Stimulated activated CD4-positive, alpha-beta T cell treated with anti-CD3 and anti-CD28 coated beads, Interleukin-15, amount 100 ng/mL, for 48 hours (primary cell): Measurements from ENCODE around the gene ATP2B1.
"Not testable (repeated sequence)": the region's sequence is repeated elsewhere in the genome, so short reads cannot be mapped to it uniquely, and the experiment has no call there.

ENCODE experiments used
- DNase-seq, 2 donors: peaks; one replicate each; pipeline ENCODE4 v3.0.0-alpha.2; 2020; ENCODE audit warnings: low read depth in 2 of 2

Gene ATP2B1

DNA sequence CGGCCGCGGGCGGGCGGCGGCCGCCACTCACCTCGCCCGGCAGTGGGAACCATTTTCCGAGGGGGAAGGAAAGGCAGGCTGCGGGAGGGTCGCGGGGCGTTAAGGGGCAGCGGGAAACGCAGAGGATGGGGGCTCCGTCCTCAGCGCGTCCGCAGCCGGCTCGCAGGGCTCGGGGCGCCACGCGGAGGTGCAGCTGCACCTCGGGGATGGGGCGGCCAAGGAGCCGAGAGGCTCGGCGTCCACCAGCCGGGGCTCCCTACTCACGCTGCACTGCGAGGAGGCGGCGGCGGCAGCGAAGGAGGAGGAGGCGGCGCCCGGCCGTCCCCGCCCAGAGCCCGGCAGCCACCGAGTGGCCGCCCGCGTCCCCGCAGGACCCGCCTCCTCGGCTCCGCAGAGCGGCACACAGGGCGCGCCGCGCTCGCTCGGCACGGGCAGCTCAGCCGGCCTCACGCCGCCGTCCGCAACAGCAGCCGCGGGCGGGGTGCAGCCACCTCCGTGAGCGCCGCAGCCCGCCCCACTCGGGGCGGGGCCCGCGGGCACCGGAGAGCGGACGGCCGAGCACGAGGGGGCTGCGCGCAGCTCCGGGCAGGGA is at the start of gene ATP2B1:
Gene ATP2B1 (minus strand): TSS at position 274 of the 592 bp plus-strand sequence. CDS start 52,952 bp downstream, outside the sequence.
- peak; percentile 60 to 65 for DNase-seq

DNA sequence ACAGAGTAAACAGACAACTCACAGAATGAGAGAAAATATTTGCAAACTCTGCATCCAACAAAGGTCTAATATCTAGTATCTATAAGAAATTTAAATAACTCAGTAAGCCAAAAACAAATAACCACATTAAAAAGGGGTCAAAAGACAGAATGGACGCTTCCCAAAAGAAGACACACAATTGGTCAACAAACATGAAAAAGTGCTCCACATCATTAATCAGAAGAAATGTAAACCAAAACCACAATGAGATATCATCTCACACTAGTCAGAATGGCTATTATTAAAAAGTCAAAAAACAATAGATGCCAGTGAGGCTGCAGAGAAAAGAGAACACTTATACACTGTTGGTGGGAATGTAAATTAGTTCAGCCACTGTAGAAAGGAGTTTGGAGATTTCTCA is 49.3 kb upstream of the ATP2B1 start:
- not testable (repeated sequence) for DNase-seq

DNA sequence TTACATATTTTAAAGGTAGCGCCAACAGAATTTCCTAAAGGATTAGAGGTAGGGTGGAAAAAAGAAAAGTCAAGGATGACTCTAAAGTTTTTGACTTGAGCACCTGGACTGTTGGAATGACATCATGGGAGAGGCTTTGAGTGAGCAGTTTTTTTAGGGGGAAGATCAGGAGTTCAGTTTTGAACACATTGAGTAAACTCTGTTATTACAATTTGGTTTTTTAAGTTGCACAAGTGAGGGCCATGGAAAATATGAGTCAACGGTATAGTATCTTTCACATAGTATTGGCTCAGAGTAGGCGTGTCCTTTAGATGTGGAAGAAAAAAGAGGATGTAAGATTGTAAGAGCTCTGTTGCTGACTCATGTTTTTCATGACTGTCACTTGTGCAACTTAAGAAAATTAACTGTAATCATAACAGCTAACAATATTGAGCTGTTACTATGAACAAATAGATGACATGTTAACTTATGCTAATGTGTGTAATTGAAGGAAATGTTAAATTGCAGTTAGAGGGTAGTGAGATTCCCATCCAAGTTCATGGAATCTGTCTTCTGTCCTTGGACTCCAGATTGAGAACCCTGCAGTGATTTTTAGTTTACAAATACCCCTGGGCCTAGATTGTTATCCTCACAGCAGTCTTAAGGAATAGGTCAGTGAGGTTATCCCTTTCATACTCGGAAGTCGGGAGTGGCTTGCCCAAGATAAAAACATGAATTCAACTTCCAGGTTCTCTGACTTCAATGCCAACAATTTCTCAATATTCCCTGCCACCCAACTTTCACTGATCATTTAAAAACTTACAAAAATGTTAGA is 48.2 kb upstream of the ATP2B1 start:
- peak in 1 of 2 donors; percentile 3 for DNase-seq

DNA sequence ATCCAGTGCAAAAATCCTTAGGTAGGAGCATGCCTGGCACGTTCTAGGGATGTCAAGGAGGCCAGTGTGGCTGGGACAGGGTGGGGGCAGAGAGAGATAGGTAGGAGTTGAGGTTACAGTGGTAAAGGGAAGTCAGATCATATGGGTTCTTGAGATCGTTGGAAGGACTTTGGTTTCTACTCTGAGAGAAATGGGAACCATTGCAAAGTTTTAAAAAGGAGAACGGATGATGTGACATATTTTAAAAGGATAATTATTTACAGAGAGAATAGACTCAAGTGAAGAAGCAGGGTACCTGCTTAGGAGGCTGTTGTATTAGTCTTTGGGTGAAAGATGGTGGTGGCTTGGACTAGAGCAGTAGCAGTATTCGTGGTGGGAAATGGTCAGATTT is 47.6 kb upstream of the ATP2B1 start:
- DNase-seq, result no peak

DNA sequence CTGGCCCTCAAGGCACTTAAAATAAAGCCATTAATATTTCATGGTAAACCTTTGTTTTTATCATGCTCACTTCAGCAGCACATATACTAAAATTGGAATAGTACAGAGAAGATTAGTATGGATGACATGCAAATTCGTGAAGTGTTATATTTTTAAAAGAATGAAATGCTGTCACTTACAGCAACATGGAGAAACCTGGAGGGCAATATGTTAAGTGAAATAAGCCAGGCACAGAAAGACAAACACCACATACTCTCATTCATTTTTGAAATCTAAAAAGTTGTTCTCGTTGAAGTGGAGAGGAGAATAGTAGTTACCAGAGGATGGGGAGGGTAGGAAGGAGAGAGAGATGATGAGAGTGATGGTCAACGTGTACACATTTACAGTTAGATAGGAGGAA is 45.4 kb upstream of the ATP2B1 start:
- DNase-seq, result no peak

DNA sequence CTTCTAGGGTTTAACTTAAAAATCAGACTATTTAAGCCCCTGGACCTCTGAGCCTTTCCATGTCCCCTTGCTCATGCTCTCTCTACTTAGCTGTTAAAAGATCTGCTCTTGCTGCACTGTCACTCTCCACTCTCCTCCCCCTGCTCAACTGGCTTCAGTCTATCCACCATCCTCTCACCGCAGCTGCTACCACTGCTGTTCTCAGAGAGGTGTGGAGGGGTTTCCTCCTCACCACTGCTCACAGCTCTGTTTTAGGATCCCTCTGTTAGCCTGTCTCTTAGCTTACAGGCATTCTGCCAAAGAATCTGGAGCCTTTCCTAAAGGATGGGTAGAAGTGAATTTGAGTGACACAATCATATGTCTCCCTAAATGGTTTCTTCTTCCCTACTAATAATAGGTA is 43.7 kb upstream of the ATP2B1 start:
- no peak for DNase-seq

DNA sequence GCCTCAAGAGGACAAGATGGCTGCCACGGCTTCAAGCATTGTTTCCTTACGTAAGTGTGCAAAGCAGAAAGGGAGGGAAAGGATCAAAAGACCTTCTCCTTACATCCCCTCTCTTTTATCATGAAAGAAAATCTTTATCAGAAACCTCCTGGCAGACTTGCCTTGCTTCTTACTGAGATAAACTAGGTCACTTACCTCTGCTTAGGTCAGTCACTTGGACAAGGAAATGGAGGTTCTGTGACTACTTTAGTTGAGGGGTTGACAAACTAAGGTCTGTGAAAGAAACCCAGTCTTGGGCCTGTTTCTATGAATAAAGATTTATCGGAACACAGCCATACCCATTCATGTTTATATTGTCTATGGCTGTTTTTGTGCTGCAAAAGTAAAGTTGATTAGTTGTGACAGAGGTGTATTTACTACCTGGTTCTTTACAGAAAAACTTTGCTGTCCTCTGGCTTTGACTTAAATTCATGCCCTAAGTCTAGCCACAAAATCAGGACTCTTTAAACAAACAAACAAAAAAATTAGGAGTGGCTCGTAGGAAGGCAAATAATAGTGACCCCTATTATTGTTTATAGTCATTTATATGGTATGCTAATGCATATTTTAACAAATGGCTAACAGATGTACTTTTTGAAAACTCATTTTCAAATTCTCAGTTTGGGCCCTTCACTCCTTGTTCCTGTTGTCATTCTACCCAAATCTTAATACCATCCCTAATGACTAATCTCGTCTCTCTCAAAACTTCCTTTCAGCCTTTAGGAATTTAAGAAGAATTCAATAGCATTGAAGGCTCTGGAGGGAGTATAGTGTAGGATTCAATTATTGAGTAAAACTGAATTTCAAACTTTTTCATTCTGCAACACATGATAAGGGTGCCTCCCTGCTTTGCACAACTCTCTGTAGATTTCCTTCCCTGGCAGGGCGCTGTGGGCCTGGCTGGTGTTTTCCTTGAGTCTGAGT is 42.0 kb upstream of the ATP2B1 start:
- no peak for DNase-seq

DNA sequence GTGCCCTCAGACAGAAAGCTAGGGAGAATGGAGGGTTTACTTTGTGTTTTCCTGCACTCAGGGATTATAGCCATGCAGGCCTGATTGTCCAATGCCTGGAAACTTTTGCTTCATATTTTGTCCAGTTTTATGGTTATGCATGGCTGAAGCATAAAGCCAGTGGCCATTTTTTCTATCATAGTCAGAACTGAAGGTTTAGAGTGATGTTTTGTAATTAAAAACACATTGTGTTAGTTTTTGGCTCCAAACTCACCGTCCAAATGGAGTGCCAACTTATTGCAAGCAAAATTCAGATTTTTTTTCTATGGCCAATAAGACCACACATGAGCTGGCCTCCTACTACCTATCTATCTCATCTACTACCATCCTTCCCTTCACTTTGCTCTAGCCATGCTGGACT is 40.2 kb upstream of the ATP2B1 start:
- DNase-seq, result no peak

DNA sequence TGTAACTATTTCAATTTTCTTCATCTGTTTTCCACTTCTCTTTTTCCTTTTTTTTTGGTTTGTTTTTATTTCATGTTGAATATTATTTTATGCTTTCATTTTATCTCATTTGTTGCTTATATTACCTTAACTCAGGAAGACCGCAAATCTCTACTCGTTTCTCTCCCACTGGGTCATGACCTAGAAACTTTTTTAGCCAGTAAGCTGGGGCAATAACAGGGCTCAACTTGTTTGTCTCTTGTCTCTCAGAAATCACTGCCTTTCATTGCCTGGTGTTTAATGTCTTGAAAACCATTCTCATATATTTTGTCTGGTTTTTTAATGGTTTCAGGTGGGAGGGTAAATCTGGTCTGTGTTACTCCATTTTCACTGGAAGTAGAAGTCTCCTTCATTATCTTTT is 36.6 kb upstream of the ATP2B1 start:
- no peak for DNase-seq

DNA sequence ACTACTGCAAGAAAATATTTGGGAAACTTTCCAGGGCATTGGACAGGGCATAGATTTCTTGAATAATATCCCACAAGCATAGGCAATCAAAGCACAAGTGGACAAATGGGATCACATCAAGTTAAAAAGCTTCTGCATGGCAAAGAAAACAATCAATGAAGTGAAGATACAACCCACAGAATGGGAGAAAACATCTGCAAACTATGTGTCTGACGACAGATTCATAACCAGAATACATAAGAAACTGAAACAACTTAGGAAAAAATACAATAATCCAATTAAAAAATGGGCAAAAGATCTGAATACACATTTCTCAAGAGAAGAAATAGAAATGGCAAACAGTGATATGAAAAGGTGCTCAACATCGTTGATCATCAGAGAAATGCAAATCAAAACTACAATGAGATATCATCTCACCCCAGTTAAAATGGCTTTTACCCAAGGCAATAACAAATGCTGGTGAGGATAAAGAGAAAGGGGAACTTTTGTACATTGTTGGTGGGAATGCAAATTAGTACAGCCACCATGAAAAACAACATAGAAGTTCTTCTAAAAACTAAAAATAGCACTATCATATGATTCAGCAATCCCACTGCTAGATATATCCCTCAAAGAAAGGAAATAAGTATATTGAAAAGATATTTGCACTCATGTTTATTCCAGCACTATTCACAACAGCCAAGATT is 33.8 kb upstream of the ATP2B1 start:
- no peak for DNase-seq

DNA sequence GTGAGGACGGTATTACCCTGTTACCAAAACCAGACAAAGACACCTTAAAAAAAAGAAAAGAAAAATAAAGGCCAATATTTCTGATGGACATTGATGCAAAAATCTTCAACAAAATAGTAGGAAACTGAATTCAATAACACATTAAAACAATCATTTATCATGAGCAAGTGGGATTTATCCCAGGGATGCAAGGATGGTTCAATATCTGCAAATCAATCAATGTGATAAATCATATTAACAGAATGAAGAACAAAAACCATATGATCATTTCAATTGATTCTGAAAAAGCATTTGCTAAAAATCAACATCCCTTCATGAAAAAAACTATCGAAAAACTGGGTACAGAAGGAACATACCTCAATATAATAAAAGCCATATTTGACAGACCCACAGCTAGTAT is 32.3 kb upstream of the ATP2B1 start:
- no peak for DNase-seq

DNA sequence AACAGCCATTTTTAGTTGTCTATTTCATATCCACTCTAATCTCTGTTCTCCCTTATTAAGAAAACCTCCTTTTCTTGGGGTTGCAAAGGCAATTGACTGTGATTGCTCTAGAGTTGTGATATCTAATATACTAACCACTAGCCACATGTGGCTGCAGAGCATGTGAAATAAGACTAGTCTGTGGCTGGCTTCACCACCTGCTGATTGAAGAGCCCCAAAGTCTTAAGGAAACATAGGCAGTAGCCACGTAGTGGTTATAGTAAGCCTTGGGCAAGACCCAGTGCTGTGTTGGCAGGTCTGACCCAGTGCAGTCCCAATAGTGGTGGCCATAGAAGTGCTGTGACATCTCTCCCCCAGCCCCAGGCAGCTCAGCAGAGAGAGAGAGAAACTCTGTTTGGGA is 28.4 kb upstream of the ATP2B1 start:
- DNase-seq, result no peak

DNA sequence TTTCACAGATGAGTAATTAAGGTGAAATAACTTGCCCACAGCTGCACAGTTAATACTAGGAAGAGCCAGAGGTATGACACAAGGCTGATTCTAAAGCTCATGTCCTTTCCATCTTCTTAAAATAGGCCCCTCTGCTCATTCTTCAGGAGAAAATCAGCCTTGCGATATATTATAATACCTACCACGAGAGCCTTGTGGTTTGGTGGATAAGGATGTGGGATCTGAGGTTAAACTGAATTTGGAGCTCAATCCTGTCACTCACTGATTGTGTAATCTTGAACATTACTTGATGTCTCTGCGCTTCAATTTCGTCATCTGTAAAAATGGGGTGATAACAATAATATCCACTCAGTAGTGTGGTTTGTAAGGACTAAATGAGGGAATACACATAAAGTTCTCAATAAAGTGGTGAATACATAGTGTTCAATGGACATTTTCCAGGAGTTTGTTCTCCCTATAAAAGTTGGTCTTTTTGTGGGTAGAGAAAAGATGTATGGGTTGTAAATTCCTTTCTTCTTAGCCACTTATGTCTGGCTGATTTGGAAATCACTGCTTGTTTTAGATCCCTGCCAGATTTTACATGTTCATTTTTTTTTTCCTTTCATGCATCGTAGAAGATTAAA is 25.1 kb upstream of the ATP2B1 start:
- DNase-seq, result no peak

DNA sequence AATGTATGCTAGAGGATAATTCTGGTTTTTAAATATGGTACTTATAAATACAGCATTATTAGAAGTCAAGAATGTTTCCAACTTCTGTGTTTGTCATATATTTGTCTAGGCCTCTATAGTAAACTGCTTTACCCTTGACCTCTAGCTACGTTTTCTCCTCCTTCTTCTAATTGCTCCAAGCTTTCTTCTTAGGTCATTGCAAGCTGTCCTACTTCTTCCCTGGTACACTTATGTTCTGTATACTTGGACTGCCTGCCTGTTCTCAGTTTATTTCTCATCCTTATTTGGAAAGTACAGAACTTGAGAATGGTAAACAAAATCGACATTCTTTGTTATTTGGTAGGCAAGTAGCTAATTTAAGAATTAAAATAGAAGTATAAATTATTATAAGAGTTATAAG is 23.9 kb upstream of the ATP2B1 start:
- no peak for DNase-seq

DNA sequence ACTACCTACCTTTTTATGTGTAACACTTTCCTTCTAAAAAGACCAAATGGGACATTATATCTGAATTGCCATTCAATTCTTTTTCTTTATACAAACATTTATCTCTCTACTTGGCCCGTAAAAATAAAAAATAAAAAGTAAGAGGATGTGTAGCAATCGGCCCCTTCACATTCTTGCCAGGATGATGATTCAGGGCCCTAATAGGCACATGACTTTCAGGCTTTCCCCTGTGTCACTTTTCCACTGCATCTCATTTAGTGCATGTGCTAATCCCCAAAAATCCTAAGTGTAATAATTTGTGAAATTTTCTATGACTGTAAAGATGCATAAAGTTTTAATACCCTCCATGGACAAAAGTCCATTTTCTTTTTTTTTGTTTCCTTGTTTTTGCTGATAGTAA is 23.0 kb upstream of the ATP2B1 start:
- DNase-seq, result no peak

DNA sequence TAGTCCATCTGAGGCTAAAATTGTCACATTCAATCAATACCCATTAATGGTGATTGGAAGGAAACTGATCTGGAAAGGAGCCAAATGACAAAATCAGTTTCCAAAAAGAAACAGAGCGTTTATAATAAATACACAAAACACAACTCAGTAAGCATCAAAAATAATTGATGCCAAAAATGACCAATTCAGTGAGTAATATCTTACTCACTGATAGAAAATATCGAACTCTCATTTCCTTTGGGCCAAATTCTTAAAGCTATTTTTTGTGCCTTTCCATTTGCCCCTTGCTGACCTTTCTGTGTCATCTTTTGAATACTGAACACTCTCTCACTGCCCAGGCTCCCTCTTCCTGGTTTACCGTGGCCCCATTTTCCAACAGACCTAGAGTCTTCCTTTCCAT is 22.5 kb upstream of the ATP2B1 start:
- DNase-seq, result no peak

DNA sequence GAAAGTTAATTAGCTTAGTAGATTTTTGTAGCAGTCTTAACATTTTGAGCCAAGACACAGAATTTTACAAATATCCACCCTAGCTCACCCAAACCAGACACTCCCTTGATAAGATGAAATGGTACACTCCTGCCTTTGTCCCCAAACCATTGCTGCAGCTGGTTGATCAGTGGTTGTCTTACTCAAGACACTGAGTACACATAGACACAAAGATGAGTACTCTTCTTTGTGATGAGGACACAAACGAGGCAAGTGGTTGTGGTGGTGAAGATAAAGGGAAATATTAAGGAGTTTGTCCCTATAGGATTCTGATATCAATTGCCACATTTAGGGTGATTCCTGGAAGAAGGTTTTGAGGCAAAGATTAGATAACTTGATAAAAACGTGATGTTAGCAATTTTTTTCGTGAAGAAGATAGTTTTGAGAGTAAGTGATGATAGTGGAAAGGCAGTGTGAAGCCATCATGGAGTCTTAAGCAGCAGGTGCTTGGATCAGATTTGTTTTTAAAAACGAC is 21.4 kb upstream of the ATP2B1 start:
- DNase-seq, result no peak

DNA sequence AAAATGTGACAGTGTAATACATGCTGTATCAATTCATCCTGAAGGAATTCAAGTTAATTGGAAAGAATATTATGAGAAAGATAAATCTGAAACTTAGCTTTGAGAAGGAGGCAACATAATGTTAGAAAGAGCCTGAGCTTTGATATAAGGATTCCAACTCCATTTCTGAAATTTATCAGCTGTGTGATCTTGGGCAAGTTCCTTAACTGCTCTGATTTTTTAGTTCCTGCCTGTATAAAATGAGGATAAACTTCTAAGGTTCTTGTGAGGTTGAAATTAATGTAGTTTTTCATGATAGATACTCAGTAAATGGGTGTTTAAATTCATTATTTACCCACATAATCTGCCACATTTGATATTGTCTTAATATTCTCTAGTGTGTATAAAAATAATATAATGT is 14.6 kb upstream of the ATP2B1 start:
- DNase-seq, result no peak

DNA sequence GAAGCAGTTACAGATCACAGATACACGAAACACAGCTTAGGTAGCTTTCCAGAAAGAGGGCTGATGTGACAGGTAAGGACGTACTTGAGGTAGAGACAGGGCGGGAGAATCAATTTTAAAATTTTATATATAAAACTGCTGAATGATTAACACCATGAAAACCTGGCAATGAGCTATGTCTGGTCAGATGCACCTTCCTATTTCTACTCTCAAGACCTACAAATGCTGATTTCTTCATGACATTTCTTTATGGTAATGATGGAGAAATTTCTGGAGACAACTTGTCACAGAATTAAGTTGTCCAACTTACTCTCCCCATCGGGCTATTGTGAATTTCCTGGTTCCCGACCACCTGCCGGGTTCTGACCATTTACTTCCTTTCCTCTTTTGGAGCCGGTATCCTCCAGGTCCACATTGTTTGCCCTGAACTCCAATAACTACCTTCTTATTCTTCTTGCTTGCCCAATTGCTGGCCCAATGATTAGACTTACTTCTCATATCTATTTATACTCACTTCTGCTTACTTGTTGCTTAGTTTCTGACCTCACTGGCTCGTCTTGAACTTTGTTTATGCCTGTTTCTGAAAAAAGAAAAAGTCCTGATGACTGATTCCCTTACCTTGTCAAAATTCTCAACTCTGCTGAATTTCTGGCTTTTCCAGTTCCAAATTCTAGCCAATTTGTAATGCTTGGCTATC is 12.8 kb upstream of the ATP2B1 start:
- no peak for DNase-seq

DNA sequence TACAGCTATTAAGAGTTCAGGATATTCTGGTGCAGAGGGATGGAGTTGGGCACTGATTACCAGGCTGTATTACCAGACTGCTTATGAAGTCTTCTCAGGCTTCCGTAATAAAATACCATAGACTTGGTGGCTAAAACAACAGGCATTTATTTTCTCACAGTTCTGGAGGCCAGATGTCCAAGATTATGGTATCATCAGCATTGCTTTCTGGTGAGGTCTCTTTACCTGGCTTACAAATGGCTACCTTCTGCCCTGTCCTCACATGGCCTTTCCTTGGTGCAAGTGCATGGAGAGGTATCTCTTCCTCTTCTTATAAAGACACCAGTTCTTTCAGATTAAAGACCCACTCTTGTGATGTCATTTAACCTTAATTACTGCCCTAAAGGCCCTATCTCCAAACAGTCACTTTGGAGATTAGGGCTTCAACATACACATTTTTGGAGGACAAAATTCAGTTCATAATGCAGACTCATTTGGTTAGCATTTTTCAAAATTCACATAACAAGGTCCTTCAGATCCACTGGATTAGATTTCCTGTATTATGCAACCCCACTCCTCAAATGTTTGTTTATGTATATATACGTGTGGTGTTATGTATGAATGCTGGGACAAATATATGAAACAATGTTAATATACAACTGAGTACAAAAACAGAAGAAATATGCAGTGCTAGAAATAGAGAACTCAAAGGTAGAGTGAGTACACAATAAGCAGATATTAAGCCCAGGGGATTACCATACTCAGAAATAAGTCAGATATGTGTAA is 9.3 kb upstream of the ATP2B1 start:
- no peak for DNase-seq
